Thoracic aorta (tissue), 2 donors: ENCODE data around the gene MOV10L1. TPM values are rescaled to one million over a fixed set of nuclear protein-coding genes. Genes with fewer than 3 reads are reported as not detected.

Experiments
- ATAC-seq: fragments of 150-250 bp; one replicate; pipeline ENCODE4 v1.8.0; 2017; ENCODE audit warnings: low read depth; ENCODE audit not compliant: insufficient number of reproducible peaks, low FRiP score
- DNase-seq: peaks from one replicate; pipeline ENCODE4 v3.0.0-alpha.2; 2020; ENCODE audit warnings: low spot score
- H3K27ac ChIP-seq, 2 donors: fragments of 200-600 bp; sonication (generic); 1 replicate in 1 of 2; 2 replicates in 1 of 2; pipeline ENCODE4 v1.5.1; 2016; ENCODE audit warnings: mild to moderate bottlenecking in 2 of 2, moderate library complexity in 2 of 2
- H3K27me3 ChIP-seq: fragments of 200-600 bp; sonication (generic); replicated peaks from 2 replicates; pipeline ENCODE4 v1.6.0; 2016; ENCODE audit warnings: mild to moderate bottlenecking; ENCODE audit not compliant: insufficient read depth
- H3K36me3 ChIP-seq: fragments of 200-600 bp; sonication (generic); one replicate; pipeline ENCODE4 v1.5.1; 2016
- H3K4me1 ChIP-seq, 2 donors: fragments of 200-600 bp; sonication (generic); 1 replicate in 1 of 2; 2 replicates in 1 of 2; pipeline versions ENCODE4 v1.5.1 to v1.6.0; 2016; ENCODE audit warnings: low read depth in 2 of 2, mild to moderate bottlenecking in 1 of 2; ENCODE audit not compliant: control insufficient read depth in 1 of 2
- H3K4me3 ChIP-seq: fragments of 200-600 bp; sonication (generic); 2 replicates; pipeline ENCODE4 v1.5.1; 2016; ENCODE audit warnings: mild to moderate bottlenecking
- H3K9me3 ChIP-seq: fragments of 200-600 bp; sonication (generic); 2 replicates; pipeline ENCODE4 v1.5.1; 2016
- total RNA-seq, 2 donors: library from RNA; depleted of rRNA; stranded (reverse); fragments of >200 nt; gene quantifications; one replicate each; pipeline versions ENCODE4 v1.1.0 to v1.2.3, GENCODE V29; 2016
- TF ChIP-seq, protein P1 (sequence below): fragments of 200-600 bp; sonication (generic); IDR thresholded peaks from one replicate; pipeline ENCODE4 v1.5.1; 2019; ENCODE audit warnings: antibody characterized with exemption

Gene MOV10L1
- total RNA-seq, 2 donors from 2014 or later, result 4.6 to 7.4 TPM

DNA sequence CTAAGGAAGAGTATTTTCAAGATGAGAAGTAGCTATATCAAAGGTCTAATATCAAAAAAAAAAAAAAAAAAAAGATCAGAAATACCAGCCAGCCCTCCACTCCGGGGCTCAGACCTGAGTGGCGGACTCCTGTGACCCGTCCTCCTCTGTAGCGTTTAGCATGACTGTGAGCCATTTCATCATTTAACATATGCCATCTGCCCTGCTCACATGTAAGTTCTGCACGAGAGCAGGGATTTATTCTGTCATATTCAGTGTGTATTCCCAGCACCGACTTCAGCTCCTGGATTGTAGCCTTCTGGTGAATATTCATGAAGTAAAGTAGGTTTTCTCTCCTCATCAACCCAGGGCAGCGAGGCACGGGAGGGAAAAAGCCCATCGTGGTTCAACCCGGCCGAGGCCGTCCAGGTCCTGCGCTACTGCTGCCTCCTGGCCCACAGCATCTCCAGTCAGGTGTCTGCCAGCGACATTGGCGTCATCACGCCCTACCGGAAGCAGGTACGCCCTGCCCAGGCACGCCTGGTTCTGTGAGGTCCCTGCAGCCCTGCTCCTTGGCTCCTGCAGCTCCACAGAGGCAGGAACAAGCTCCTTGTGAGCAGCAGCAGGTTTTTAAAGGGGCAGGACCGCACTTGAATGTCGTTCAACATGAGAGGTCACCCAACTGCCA lies 68.0 kb downstream of the MOV10L1 start:
- no peaks in the 10 kb centered on the region for H3K27me3 ChIP-seq
- no peaks in the 10 kb centered on the region for H3K9me3 ChIP-seq
- H3K27ac ChIP-seq, result no peak overlapping the region
- H3K4me1 ChIP-seq, result no peaks in the 10 kb centered on the region
- H3K36me3 ChIP-seq, result no peaks in the 10 kb centered on the region
- ATAC-seq (no peak), DNase-seq (no peak)
- H3K4me3 ChIP-seq, result no peak overlapping the region
- TF ChIP-seq, protein P1, sequence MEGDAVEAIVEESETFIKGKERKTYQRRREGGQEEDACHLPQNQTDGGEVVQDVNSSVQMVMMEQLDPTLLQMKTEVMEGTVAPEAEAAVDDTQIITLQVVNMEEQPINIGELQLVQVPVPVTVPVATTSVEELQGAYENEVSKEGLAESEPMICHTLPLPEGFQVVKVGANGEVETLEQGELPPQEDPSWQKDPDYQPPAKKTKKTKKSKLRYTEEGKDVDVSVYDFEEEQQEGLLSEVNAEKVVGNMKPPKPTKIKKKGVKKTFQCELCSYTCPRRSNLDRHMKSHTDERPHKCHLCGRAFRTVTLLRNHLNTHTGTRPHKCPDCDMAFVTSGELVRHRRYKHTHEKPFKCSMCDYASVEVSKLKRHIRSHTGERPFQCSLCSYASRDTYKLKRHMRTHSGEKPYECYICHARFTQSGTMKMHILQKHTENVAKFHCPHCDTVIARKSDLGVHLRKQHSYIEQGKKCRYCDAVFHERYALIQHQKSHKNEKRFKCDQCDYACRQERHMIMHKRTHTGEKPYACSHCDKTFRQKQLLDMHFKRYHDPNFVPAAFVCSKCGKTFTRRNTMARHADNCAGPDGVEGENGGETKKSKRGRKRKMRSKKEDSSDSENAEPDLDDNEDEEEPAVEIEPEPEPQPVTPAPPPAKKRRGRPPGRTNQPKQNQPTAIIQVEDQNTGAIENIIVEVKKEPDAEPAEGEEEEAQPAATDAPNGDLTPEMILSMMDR, result no peak

DNA sequence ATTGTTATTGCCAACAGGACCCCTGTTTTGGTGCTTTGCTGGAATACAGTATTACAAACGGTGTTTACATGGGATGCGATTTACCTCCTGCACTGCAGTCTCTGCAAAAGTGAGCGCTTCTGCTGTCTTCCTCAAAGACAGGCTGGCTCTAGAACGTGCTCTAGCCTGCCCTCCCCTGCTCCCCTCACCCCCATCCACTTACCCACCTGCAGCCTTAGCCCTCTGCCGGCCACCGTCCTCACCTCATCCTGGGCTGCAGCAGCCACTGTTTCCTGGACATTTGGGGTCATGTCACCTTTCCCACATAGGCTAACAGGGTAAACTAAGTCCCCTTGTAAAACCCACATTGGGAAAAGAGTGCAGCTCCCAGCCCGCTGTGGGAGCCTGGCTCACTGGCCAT lies 71.1 kb downstream of the MOV10L1 start:
- ATAC-seq, result no peak
- Histone ChIP-seq H3K4me1 (no peaks in the 10 kb centered on the region), H3K9me3 (no peaks in the 10 kb centered on the region), H3K4me3 (no peak overlapping the region), H3K27me3 (no peaks in the 10 kb centered on the region), H3K36me3 (no peaks in the 10 kb centered on the region), H3K27ac (no peak overlapping the region)
- TF ChIP-seq, protein P1, result no peak
- no peak for DNase-seq

DNA sequence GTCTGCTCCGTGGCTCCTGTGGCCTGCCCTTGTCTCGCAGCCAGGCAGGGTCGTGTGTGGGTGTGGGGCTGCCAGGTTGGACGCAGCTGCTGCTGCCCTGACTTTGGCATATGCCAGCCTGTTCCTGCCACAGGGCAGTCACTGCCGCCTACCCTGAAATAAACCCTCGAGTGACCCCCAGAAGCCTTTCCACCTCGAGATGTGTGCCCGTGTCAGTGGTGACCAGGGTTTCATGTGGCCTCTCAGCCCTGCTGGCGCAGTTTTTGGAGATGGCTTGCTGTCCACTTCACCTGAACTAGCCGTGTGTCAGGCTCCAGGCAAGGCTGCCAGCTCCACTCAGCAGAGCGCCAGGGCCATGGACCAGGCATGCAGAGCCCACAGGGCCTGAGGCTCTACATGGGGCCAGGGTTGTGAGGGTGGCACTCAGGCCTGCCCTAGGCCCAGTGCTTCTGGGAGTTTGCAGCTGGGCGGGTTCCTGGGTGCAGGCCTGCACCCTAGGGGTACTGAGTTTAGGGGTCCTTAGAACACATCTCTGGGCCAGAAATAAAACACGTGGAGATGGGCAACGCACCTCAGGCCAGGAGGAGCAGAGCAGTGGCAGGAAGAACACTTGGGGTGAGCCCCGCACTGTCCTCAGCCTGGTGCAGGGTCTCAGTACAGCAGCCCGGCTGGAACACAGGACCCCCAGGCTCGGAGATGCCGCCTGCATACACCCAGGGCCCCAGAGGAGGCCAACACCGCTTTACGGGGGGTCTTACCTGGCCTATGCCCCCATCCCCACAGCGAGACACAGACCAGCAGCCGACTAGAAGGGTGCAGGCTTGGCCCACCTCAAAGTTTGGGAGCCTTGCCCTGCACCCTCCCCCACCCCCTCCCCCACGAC lies 71.9 kb downstream of the MOV10L1 start:
- no peaks in the 10 kb centered on the region for H3K9me3 ChIP-seq
- H3K27ac ChIP-seq, result no peak overlapping the region
- TF ChIP-seq, protein P1, result no peak
- H3K27me3 ChIP-seq, result no peaks in the 10 kb centered on the region
- DNase-seq, result no peak
- no peaks in the 10 kb centered on the region for H3K4me1 ChIP-seq
- no peaks in the 10 kb centered on the region for H3K36me3 ChIP-seq
- ATAC-seq, result no peak
- H3K4me3 ChIP-seq, result no peak overlapping the region

DNA sequence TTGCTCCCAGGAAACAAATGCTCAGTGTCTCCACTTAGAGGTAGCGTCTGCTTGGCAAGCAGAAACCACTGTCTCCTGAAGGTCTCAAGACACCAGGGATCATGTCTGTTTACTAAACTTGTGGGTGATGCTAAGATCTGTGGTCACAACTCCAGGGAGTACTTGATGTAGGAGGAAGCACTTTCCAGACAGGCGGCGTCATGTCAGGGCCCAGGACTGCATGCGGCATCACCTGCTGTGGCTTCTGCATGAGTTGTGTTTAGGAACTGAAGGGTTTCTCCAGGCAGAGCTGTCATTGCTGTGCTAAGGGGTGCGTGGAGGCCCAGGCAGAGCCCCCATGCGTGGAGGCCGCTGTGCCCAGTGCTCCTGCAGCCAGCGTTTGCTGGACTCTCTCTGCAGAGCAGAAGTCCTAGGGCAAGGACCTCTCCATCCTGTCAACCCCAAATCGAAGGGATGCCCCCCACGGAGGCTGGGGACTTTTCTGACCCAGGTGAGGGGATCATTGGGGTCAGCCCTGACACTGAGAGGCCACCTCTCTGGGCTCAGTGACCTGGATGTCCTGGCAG lies 72.7 kb downstream of the MOV10L1 start:
- H3K4me1 ChIP-seq, result no peaks in the 10 kb centered on the region
- H3K36me3 ChIP-seq, result no peaks in the 10 kb centered on the region
- DNase-seq (no peak), ATAC-seq (no peak)
- no peaks in the 10 kb centered on the region for H3K9me3 ChIP-seq
- no peaks in the 10 kb centered on the region for H3K27me3 ChIP-seq
- TF ChIP-seq, protein P1, result no peak
- no peak overlapping the region for H3K27ac ChIP-seq
- no peak overlapping the region for H3K4me3 ChIP-seq

DNA sequence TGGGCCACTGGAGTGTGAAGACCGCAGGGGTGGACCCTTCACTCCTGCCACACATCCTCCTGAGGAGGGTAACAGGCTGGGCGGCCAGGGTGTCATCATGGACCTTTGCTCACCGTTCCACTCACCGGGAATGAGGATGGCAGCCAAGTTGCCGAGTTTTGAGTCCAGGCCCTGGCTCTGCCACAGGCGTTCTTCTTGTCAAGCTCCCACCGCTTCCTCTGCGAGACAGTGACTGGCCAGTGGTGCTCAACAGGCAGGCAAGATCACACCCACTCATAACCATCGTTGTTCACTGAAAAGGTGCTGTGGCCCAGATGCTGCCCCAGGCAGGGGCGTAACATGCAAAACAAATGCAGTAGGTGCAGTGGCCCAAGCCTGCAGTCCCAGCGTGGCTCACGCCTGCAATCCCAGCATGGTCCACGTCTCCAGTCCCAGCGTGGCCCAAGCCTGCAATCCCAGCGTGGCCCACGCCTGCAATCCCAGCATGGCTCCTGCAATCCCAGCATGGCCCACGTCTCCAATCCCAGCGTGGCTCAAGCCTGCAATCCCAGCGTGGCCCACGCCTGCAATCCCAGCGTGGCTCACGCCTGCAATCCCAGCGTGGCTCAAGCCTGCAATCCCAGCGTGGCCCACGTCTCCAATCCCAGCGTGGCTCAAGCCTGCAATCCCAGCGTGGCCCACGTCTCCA lies 75.8 kb downstream of the MOV10L1 start:
- H3K27me3 ChIP-seq, result no peaks in the 10 kb centered on the region
- H3K4me3 ChIP-seq, result no peak overlapping the region
- ATAC-seq (no peak), DNase-seq (no peak)
- no peaks in the 10 kb centered on the region for H3K9me3 ChIP-seq
- H3K27ac ChIP-seq, result no peak overlapping the region
- peaks cover 3 to 5% of the 10 kb centered on the region in 2 donors for H3K4me1 ChIP-seq
- TF ChIP-seq, protein P1, result no peak
- H3K36me3 ChIP-seq, result no peaks in the 10 kb centered on the region
